H9 (cell line): Measurements from ENCODE around the gene TXNL4A. TPM values are rescaled to one million over a fixed set of nuclear protein-coding genes. Genes with fewer than 3 reads are reported as not detected.

Experiments
- DNase-seq: peaks from one replicate; pipeline ENCODE4 v3.0.0-alpha.2; 2017
- H2AFZ ChIP-seq: one replicate; pipeline ENCODE4 v1.6.1; 2013; ENCODE audit warnings: mild to moderate bottlenecking, low read length, control low read depth, moderate library complexity
- H2AK5ac ChIP-seq: 2 replicates; pipeline ENCODE4 v1.6.1; 2013; ENCODE audit warnings: low read length, control low read depth, mixed read lengths; ENCODE audit not compliant: insufficient read length
- H2BK120ac ChIP-seq: one replicate; pipeline ENCODE4 v1.6.1; 2013; ENCODE audit warnings: low read depth, mild to moderate bottlenecking, low read length, control low read depth, inconsistent platforms; ENCODE audit not compliant: poor library complexity, severe bottlenecking
- H2BK12ac ChIP-seq: 2 replicates; pipeline ENCODE4 v1.6.1; 2013; ENCODE audit warnings: low read length, control low read depth, mixed read lengths, low read depth; ENCODE audit not compliant: insufficient read length
- H2BK15ac ChIP-seq: 2 replicates; pipeline ENCODE4 v1.6.1; 2013; ENCODE audit warnings: low read depth, low read length, control low read depth
- H2BK20ac ChIP-seq: one replicate; pipeline ENCODE4 v1.6.1; 2013; ENCODE audit warnings: low read depth, mild to moderate bottlenecking, low read length, control low read depth, inconsistent platforms; ENCODE audit not compliant: poor library complexity, severe bottlenecking
- H2BK5ac ChIP-seq: 2 replicates; pipeline ENCODE4 v1.6.1; 2013; ENCODE audit warnings: low read length, control low read depth, mixed read lengths; ENCODE audit not compliant: insufficient read length
- H3K14ac ChIP-seq: 2 replicates; pipeline ENCODE4 v1.6.1; 2013; ENCODE audit warnings: low read length, control low read depth; ENCODE audit not compliant: insufficient read depth
- H3K18ac ChIP-seq: 2 replicates; pipeline ENCODE4 v1.6.1; 2013; ENCODE audit warnings: low read depth, mild to moderate bottlenecking, mixed read lengths, low read length, control low read depth; ENCODE audit not compliant: insufficient read length
- H3K23ac ChIP-seq: 2 replicates; pipeline ENCODE4 v1.6.1; 2013; ENCODE audit warnings: low read length, control low read depth, mixed read lengths, low read depth; ENCODE audit not compliant: insufficient read length
- H3K23me2 ChIP-seq: 2 replicates; pipeline ENCODE4 v1.6.1; 2013; ENCODE audit warnings: low read depth, mild to moderate bottlenecking, mixed read lengths, low read length, control low read depth; ENCODE audit not compliant: insufficient read length, poor library complexity, severe bottlenecking
- H3K27ac ChIP-seq: 2 replicates; pipeline ENCODE4 v1.5.1; 2013; ENCODE audit warnings: low read length, control low read depth, mixed read lengths, low read depth; ENCODE audit not compliant: insufficient read length
- H3K27me3 ChIP-seq: 2 replicates; pipeline ENCODE4 v1.6.1; 2013; ENCODE audit warnings: low read length, control low read depth, inconsistent platforms; ENCODE audit not compliant: insufficient read depth
- H3K4ac ChIP-seq: 2 replicates; pipeline ENCODE4 v1.6.1; 2013; ENCODE audit warnings: low read depth, mild to moderate bottlenecking, control low read depth, inconsistent platforms, low read length, moderate library complexity
- H3K4me1 ChIP-seq: 2 replicates; pipeline ENCODE4 v1.6.1; 2013; ENCODE audit warnings: low read length, control low read depth, inconsistent platforms; ENCODE audit not compliant: insufficient read depth
- H3K4me2 ChIP-seq: 2 replicates; pipeline ENCODE4 v1.6.1; 2013; ENCODE audit warnings: low read length, control low read depth, mixed read lengths; ENCODE audit not compliant: insufficient read length, insufficient read depth
- H3K56ac ChIP-seq: 2 replicates; pipeline ENCODE4 v1.6.1; 2013; ENCODE audit warnings: low read depth, mild to moderate bottlenecking, mixed read lengths, low read length, control low read depth; ENCODE audit not compliant: insufficient read length
- H3K79me1 ChIP-seq: 2 replicates; pipeline ENCODE4 v1.6.1; 2013; ENCODE audit warnings: low read depth, mild to moderate bottlenecking, moderate library complexity, low read length, control low read depth, inconsistent platforms; ENCODE audit not compliant: insufficient read depth, poor library complexity, severe bottlenecking
- H3K79me2 ChIP-seq: 2 replicates; pipeline ENCODE4 v1.6.1; 2013; ENCODE audit warnings: low read length, control low read depth, inconsistent platforms; ENCODE audit not compliant: insufficient read depth
- H3K9ac ChIP-seq: 2 replicates; pipeline ENCODE4 v1.6.1; 2013; ENCODE audit warnings: low read length, control low read depth, mixed read lengths; ENCODE audit not compliant: insufficient read length; ENCODE audit errors: extremely low read depth
- H3K9me3 ChIP-seq: one replicate; pipeline ENCODE4 v1.6.1; 2013; ENCODE audit warnings: low read depth, low read length, inconsistent platforms; ENCODE audit not compliant: control insufficient read depth
- H3T11ph ChIP-seq: one replicate; pipeline ENCODE4 v1.6.1; 2013; ENCODE audit warnings: mild to moderate bottlenecking, low read length, control low read depth, inconsistent platforms
- H4K20me1 ChIP-seq: one replicate; pipeline ENCODE4 v1.6.1; 2013; ENCODE audit not compliant: control insufficient read depth, insufficient read length, insufficient read depth
- H4K5ac ChIP-seq: 2 replicates; pipeline ENCODE4 v1.6.1; 2013; ENCODE audit warnings: low read depth, mild to moderate bottlenecking, mixed read lengths, low read length, control low read depth; ENCODE audit not compliant: insufficient read length
- H4K8ac ChIP-seq: replicated peaks from 2 replicates; pipeline ENCODE4 v1.6.1; 2013; ENCODE audit warnings: low read length, control low read depth, mixed read lengths, low read depth; ENCODE audit not compliant: insufficient read length
- H4K91ac ChIP-seq: 2 replicates; pipeline ENCODE4 v1.6.1; 2013; ENCODE audit warnings: low read depth, mild to moderate bottlenecking, moderate library complexity, mixed read lengths, low read length, control low read depth; ENCODE audit not compliant: insufficient read length
- H3K27ac Mint-ChIP-seq, 3 experiments: 2 replicates in 2 of 3; 3 replicates in 1 of 3; pipeline ENCODE4 v1.8.0; 2020 to 2021; ENCODE audit warnings: mixed read lengths in 3 of 3, mild to moderate bottlenecking in 1 of 3, moderate library complexity in 1 of 3
- H3K27me3 Mint-ChIP-seq: 2 replicates; pipeline ENCODE4 v1.8.0; 2021; ENCODE audit warnings: low read depth, mild to moderate bottlenecking, moderate library complexity, mixed read lengths
- H3K36me3 Mint-ChIP-seq, 3 experiments: 2 replicates in 2 of 3; 3 replicates in 1 of 3; pipeline ENCODE4 v1.8.0; 2020 to 2021; ENCODE audit warnings: low read depth in 3 of 3, mixed read lengths in 3 of 3; ENCODE audit not compliant: insufficient read depth in 1 of 3
- H3K4me1 Mint-ChIP-seq, 2 experiments: 2 replicates each; pipeline ENCODE4 v1.8.0; 2020; ENCODE audit warnings: mixed read lengths in 2 of 2
- H3K4me3 Mint-ChIP-seq, 2 experiments: 2 replicates in 1 of 2; 3 replicates in 1 of 2; pipeline ENCODE4 v1.8.0; 2020 to 2021; ENCODE audit warnings: mild to moderate bottlenecking in 2 of 2, mixed read lengths in 2 of 2, moderate library complexity in 1 of 2
- H3K9me3 Mint-ChIP-seq, 2 experiments: 2 replicates in 1 of 2; 3 replicates in 1 of 2; pipeline ENCODE4 v1.8.0; 2020; ENCODE audit warnings: mild to moderate bottlenecking in 2 of 2, mixed read lengths in 2 of 2, moderate library complexity in 1 of 2
- CTCF ChIP-seq: fragments of 200-600 bp; sonication (generic); conservative IDR thresholded peaks from 3 replicates; pipeline ENCODE4 v1.8.0; 2021; ENCODE audit warnings: antibody characterized with exemption, mild to moderate bottlenecking
- WGBS: extraction: QIAGEN DNeasy Blood & Tissue Kit; methylation state at CpG from one replicate; pipeline ENCODE4 v1.1.7; 2013; ENCODE audit warnings: missing lambda C conversion rate, low lambda C conversion rate, mixed read lengths; ENCODE audit not compliant: insufficient read length; ENCODE audit errors: extremely low coverage; 5-methylcytosine and 5-hydroxymethylcytosine counted together
- total RNA-seq: library from RNA; stranded (reverse); gene quantifications from 2 replicates; pipeline ENCODE4 v1.2.1, GENCODE V29; 2021

Gene TXNL4A
- total RNA-seq, 1 experiment from 2014 or later: 163 TPM

DNA sequence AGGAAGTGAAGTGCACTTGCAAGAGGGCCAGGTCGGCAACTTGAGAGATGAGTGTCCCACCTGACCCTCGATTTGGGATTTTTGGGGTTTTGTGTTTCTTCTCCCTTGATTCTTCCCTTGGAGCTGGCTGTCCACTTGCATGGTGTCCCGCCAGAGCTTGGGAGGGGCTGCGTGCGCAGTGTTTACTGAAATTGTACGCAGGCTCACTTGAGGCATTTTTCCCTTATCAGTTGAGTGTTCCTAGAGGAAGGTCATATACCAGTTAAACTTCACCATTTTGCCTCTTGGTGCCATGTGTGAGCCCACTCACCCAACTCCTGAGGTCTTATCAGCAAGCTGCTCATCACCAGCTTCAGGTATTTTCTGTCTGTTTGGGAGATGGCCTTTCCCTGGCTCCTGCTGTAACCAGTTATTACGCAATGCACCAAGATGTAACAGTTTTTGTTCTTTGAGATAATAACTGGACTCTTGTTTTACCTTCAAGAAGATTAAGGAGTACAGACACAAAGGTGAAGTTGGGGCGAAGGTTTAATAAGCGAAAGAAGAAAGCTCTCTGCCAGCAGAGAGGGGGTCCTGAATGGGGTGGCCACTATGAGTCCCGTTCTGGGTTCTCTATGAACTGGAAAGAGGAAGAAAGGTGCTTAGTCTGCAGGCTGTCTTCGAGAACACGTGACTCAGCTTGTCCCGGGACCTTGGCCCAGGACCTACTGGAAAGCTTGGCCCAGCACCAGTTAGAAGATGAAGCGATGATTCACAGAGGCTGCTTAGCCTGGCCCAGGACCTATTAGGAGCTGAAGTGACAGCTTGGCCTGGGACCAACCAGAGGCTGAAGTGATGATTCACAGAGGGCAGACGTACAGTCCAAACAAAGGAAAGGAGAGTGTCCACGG is 21.5 kb upstream of the TXNL4A start:
- H2BK120ac ChIP-seq: no peak overlapping the region
- no peak overlapping the region for H2BK5ac ChIP-seq
- DNase-seq: no peak
- no peak overlapping the region for H3K14ac ChIP-seq
- no peak overlapping the region for H3K27ac Mint-ChIP-seq
- no CpG with 5 or more reads among the region's 16 CpGs for WGBS
- H3K4me2 ChIP-seq: no peak overlapping the region
- H4K8ac ChIP-seq: no peak overlapping the region
- H4K91ac ChIP-seq: no peak overlapping the region
- H3T11ph ChIP-seq: no peak overlapping the region
- TF ChIP-seq CTCF: no peak
- no peak overlapping the region for H3K56ac ChIP-seq
- no peak overlapping the region for H3K27ac ChIP-seq
- no peak overlapping the region for H3K4me3 Mint-ChIP-seq
- no peak overlapping the region for H2AFZ ChIP-seq
- H3K4ac ChIP-seq: no peak overlapping the region
- no peak overlapping the region for H4K5ac ChIP-seq
- no peaks in the 10 kb centered on the region; the same call in 1 of the 2 replicates for H3K4me1 ChIP-seq
- H3K79me1 ChIP-seq: no peaks in the 10 kb centered on the region
- no peak overlapping the region for H2BK20ac ChIP-seq
- no peaks in the 10 kb centered on the region for H3K27me3 ChIP-seq
- H3K9me3 Mint-ChIP-seq: peaks cover 66 to 70% of the 10 kb centered on the region in 2 experiments
- H3K36me3 Mint-ChIP-seq: peaks cover 10 to 37% (median 12%) of the 10 kb centered on the region in 3 experiments
- H4K20me1 ChIP-seq: no peaks in the 10 kb centered on the region
- H3K23ac ChIP-seq: no peak overlapping the region
- H3K9ac ChIP-seq: no peak overlapping the region
- no peaks in the 10 kb centered on the region for H3K23me2 ChIP-seq
- no peaks in the 10 kb centered on the region for H3K79me2 ChIP-seq
- no peak overlapping the region for H2AK5ac ChIP-seq
- H2BK15ac ChIP-seq: no peak overlapping the region
- no peak overlapping the region for H3K18ac ChIP-seq
- no peaks in the 10 kb centered on the region for H3K9me3 ChIP-seq
- peaks cover 13 to 17% of the 10 kb centered on the region in 2 experiments for H3K4me1 Mint-ChIP-seq
- H2BK12ac ChIP-seq: no peak overlapping the region
- no peaks in the 10 kb centered on the region; the same call in 1 of the 2 replicates for H3K27me3 Mint-ChIP-seq
